22Rv1 (cell line): ENCODE measurements around the gene XYLT2.
A peak's percentile ranks its signal among the peaks of the same experiment; 100 is the strongest.

ENCODE experiments used
- H3K27ac ChIP-seq: fragments of 450-650 bp; 2 replicates; pipeline ENCODE4 v1.5.1; 2017
- ZFX ChIP-seq: fragments of 450-650 bp; IDR thresholded peaks from 2 replicates; pipeline ENCODE4 v1.6.1; 2017; ENCODE audit warnings: antibody characterized with exemption, borderline replicate concordance
- TF ChIP-seq, protein P1 (sequence below): fragments of 450-650 bp; IDR thresholded peaks from 2 replicates; pipeline ENCODE4 v1.5.1; 2017; ENCODE audit warnings: mild to moderate bottlenecking

Gene XYLT2

DNA sequence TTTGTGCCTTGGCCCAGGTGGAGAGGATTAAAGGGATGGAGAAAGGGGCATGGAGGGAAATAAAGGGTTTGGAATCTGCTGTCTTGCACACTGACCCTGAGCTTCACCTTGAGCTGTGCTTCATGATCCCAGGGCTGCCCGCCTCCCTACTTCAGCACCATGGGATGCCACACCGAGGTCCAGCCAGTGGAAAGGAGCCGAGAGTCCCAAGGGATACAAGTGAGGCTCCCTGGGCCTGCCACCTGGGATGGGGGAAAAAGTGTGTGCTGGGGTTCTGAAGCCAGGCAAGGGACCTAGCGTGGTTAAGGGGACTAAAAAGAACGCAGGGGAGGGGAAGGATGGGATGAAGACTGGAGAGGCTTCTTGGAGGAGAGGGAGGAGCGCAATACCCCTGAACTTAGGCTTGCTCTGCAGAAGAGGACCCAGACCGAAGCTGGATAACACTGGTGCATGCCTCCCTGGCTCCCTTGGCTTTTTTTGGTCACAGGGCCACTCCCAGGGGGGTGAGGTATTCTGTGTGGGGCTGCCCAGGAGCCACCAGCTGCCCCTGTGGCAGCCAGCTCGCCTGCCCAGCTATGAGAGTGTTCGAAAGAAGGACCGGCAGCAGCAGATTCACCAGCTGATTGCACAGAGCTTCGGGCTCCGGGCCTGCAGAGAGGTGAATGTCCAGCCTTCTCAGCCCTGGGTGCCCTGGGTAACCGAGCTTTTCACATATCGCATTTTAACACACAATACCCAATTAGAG is 19.9 kb downstream of the XYLT2 start:
- TF ChIP-seq ZFX = no peak
- TF ChIP-seq, protein P1, sequence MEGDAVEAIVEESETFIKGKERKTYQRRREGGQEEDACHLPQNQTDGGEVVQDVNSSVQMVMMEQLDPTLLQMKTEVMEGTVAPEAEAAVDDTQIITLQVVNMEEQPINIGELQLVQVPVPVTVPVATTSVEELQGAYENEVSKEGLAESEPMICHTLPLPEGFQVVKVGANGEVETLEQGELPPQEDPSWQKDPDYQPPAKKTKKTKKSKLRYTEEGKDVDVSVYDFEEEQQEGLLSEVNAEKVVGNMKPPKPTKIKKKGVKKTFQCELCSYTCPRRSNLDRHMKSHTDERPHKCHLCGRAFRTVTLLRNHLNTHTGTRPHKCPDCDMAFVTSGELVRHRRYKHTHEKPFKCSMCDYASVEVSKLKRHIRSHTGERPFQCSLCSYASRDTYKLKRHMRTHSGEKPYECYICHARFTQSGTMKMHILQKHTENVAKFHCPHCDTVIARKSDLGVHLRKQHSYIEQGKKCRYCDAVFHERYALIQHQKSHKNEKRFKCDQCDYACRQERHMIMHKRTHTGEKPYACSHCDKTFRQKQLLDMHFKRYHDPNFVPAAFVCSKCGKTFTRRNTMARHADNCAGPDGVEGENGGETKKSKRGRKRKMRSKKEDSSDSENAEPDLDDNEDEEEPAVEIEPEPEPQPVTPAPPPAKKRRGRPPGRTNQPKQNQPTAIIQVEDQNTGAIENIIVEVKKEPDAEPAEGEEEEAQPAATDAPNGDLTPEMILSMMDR = no peak
- H3K27ac ChIP-seq = no peak overlapping the region

DNA sequence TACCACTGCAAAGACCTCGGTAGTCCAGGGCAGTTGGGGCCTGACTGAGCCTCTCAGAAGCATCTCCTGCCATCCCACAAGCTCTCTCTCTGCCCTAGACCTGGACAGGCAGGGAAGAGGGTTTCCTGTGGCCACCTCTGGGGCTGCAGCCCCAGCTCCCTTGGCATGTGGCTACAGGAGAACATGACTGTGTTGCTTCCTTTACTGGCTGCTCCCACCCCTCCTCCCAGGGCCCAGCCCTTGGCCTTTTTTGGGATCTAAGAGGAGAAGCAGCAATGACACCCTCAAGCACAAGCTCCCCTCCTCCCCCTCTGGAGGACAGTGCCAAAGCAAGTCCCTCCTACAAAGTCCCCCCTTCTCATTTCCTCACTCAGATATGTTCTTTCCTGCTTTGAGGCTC is 21.5 kb downstream of the XYLT2 start:
- H3K27ac ChIP-seq = no peak overlapping the region
- no peak for TF ChIP-seq ZFX
- TF ChIP-seq, protein P1 = no peak

DNA sequence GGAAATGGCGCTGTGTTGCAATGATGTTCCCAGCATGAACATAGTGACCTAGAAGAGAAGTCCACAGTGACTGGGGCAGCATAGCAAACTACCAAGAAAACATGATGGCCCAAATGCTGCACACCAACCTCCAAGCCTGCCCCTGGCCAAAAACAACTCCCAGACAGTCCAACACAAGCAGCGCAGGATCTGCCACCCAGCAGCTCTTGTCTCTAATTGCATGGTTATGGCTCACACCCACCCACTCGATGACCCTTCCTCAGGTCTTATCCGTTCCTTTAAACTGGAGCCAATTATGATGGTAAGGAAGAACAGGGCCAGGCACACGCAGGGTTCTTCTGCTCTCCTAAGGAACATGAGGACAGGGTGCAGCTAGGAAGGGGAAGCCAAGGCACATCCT is 24.1 kb downstream of the XYLT2 start:
- no peak overlapping the region for H3K27ac ChIP-seq
- TF ChIP-seq ZFX = no peak
- TF ChIP-seq, protein P1 = no peak

DNA sequence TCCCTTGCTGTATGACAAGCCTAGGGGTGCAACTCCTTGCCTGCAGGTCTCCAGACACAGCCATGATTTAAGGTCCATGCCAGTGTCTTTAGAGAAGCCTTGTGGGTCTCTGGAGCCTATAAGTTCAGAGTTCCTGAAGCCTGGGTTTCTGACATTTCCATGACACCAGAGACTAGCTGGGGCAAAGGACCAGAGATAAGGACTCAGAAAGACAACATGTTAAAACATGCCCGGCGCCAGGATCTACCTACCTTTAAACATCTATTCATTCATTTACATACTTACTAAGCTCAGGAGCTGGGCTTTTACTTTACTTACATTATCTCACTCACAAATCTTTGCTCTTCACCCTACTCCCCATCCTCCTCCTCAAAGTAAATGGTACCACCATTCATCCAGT is 25.6 kb downstream of the XYLT2 start:
- TF ChIP-seq ZFX = no peak
- TF ChIP-seq, protein P1 = no peak
- 0 out of 2 replicates have a peak overlapping the region, but pooled peaks have one; percentile 85 for H3K27ac ChIP-seq

DNA sequence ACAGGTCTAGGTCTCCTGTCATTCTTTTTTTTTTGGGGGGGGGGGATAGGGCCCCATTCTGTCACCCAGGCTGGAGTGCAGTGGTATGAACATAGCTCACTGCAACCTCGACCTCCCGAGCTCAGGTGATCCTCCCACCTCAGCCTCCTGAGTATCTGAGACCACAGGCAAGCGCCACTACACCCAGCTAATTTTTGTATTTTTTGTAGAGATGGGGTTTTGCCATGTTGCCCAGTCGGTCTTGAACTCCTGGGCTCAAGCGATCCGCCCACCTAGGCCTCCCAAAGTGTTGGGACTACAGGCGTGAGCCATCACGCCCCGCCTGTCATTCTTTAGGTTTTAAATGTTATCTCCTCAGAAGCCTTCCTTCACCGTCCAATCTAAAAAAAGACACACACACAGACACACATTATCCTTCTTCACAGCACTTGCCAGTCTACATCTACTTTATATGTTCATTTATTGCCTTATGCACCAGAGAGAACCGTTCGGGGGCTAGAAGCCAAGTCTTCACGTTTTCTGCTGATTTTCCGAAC is 26.4 kb downstream of the XYLT2 start:
- TF ChIP-seq, protein P1 = no peak
- no peak for TF ChIP-seq ZFX
- H3K27ac ChIP-seq = peak overlapping the region; percentile 85

DNA sequence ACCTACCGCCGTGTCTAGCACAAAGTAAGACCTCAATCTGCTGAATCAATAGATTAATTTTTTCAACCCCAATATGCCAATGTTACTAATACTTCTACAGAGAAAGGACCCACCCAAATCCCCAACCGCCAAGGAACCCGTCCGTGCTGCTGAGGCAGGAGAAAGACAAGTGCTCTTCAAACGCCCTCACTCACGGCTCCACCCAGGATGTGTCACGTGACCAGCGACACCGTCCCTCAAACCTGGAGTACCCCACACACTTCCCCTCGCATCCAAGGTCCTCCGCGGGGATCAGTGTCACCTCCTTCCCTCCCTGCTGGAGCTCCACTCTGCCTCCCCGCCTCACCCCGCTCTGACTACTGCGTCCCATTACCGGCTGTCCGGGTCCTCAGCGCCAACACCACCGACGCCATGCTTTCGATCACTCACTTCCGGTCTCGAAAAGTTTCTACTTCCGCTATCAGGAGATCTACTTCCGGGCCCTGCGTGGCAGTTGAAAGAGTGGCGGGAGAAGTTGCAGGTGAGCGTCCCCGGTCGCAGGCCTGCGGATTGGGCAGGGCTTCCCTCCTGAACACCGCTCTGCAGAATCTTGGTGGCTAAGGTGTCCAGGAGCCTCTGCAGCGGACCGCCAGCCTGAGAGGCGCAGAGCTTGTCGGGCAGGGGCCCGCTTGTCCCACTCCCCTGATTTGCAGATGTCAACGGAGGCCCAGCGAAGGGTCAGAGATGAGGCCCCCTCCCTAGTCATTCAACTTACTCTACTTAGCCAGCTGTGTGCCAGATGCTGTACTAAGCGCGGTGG is 27.0 kb downstream of the XYLT2 start, which contains the start of the genes EME1 and MRPL27:
EME1 (plus strand) TSS at position 472 of the 799 bp plus-strand sequence. CDS start 1,980 bp downstream, outside the sequence.
MRPL27 (minus strand) TSS at position 427 of the 799 bp plus-strand sequence; CDS start at position 413, 14 bp downstream.
- TF ChIP-seq, protein P1 = no peak
- TF ChIP-seq ZFX = no peak
- peak within 1 kb of the TSS; percentile 85 for H3K27ac ChIP-seq

DNA sequence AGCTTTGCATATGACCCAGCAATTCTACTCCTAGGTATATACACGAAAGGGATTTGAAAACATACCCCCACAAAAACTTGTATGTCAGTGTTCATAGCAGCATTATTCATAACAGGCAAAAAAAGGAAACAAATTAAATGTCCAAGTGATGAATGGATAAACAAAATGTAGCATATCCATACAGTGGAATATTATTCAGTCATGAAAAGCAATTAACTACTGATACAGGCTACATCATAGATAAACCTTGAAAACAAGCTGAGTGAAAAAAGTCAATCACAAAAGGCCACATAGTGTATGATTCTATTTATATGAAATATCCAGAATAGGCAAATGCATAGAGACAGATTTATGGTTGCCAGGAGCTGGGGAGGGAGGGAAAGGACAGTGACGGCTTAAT is 27.8 kb downstream of the XYLT2 start:
- peak overlapping the region; percentile 85 for H3K27ac ChIP-seq
- TF ChIP-seq ZFX = no peak
- TF ChIP-seq, protein P1 = no peak
